Transverse colon (tissue), 4 donors: Measurements from ENCODE around the gene LMTK2.

Experiments used
- POLR2A ChIP-seq: fragments of 450-650 bp; IDR thresholded peaks from one replicate; pipeline ENCODE4 v1.6.1; 2016; ENCODE audit warnings: antibody characterized with exemption, mild to moderate bottlenecking, moderate library complexity
- POLR2AphosphoS5 ChIP-seq, 3 donors: sonication (generic); formaldehyde crosslinking; IDR thresholded peaks; one replicate each; pipeline ENCODE4 v1.6.1; 2016; ENCODE audit warnings: antibody characterized with exemption in 3 of 3
- TF ChIP-seq, protein P1 (sequence below), 5 experiments: fragments of 200-600 bp in 3 of 5; fragments of 450-650 bp in 2 of 5; sonication (generic) in 3 of 5; IDR thresholded peaks; 1 replicate in 2 of 5; 2 replicates in 3 of 5; pipeline ENCODE4 v1.5.1; 2016 to 2017; ENCODE audit warnings: antibody characterized with exemption in 5 of 5, inconsistent platforms in 3 of 5, mild to moderate bottlenecking in 2 of 5, moderate library complexity in 1 of 5

DNA sequence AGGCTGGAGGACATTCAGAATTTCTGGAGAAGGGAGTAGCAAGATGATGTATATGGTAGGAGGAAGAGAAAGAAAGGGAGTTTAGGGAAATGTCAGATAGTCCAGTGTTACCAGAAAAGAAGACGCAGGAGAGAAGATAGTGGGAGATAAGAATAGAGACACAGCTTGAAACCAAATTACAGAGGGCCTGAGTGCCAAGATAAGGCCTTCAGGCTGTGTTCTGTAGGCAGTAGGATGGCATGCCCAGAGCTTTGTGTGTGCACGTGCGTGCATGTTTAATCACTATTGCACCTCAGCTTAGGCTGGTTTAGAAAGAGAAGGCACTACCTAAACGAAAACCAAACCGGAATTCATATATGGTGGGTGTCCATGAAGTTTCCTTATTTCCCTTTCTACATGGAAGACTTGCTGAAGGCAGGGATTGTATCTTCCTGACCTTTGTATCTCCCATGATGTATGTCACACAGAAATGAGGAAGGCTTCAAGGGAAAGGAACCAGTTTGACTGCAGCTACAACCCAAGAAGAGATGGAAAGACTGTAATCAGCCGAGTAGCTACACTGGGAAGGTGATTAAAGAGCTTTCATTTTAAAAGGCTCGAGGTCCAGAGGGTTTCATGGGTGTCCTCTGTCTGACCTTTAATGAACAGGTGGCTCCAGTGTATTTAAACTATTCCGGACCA lies 68.7 kb downstream of the LMTK2 start:
- no peak for TF ChIP-seq POLR2A
- TF ChIP-seq, protein P1, sequence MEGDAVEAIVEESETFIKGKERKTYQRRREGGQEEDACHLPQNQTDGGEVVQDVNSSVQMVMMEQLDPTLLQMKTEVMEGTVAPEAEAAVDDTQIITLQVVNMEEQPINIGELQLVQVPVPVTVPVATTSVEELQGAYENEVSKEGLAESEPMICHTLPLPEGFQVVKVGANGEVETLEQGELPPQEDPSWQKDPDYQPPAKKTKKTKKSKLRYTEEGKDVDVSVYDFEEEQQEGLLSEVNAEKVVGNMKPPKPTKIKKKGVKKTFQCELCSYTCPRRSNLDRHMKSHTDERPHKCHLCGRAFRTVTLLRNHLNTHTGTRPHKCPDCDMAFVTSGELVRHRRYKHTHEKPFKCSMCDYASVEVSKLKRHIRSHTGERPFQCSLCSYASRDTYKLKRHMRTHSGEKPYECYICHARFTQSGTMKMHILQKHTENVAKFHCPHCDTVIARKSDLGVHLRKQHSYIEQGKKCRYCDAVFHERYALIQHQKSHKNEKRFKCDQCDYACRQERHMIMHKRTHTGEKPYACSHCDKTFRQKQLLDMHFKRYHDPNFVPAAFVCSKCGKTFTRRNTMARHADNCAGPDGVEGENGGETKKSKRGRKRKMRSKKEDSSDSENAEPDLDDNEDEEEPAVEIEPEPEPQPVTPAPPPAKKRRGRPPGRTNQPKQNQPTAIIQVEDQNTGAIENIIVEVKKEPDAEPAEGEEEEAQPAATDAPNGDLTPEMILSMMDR (IDR thresholded peaks at IDR 0.05), result no peak
- no peak for TF ChIP-seq POLR2AphosphoS5 (IDR thresholded peaks at IDR 0.05)
